DMS114 treated with DMSO at 0.1 percent for 48 hours (cell line): ENCODE results near the gene LAT.
"Not testable (repeated sequence)": the region's sequence is repeated elsewhere in the genome, so short reads cannot be mapped to it uniquely, and the experiment has no call there.

Source experiments
- DNase-seq: peaks from one replicate; lab custom pipeline; 2025; ENCODE audit not compliant: unreplicated experiment; lab: John Stamatoyannopoulos, UW

The LAT gene

GRCh38 chr16:28984619-28985135, at the start of gene LAT:
Gene LAT, plus strand, starts transcription at chr16:28985052. Its CDS starts 366 bp downstream, at chr16:28985418.
- DNase-seq: no peak

GRCh38 chr16:28935346-28935745, 49.5 kb upstream of the LAT start:
- DNase-seq: no peak

GRCh38 chr16:28935924-28936783, 48.7 kb upstream of the LAT start:
- DNase-seq: no peak

GRCh38 chr16:28936784-28937155, 48.1 kb upstream of the LAT start:
- no peak for DNase-seq

GRCh38 chr16:28937222-28937876, 47.5 kb upstream of the LAT start:
- DNase-seq: no peak

- DNase-seq: no peak
Measured at GRCh38 chr16:28938721-28939120, 46.1 kb upstream of the LAT start.

- not testable (repeated sequence) for DNase-seq
Measured at GRCh38 chr16:28939825-28940224, 45.0 kb upstream of the LAT start.

- no peak for DNase-seq
Measured at GRCh38 chr16:28943281-28943680, 41.6 kb upstream of the LAT start.

- no peak for DNase-seq
Measured at GRCh38 chr16:28946681-28947080, 38.2 kb upstream of the LAT start.

GRCh38 chr16:28950648-28951409, 34.0 kb upstream of the LAT start, which contains the start of gene NFATC2IP:
Gene NFATC2IP, plus strand, starts transcription at chr16:28950937. Its CDS starts 75 bp downstream, at chr16:28951012.
- peak; percentile 99 for DNase-seq

- DNase-seq: no peak
Measured at GRCh38 chr16:28951410-28951943, 33.4 kb upstream of the LAT start.

GRCh38 chr16:28958216-28958615, 26.6 kb upstream of the LAT start:
- no peak for DNase-seq

- no peak for DNase-seq
Measured at GRCh38 chr16:28958836-28959235, 26.0 kb upstream of the LAT start.

GRCh38 chr16:28964072-28964471, 20.8 kb upstream of the LAT start:
- no peak for DNase-seq

- no peak for DNase-seq
Measured at GRCh38 chr16:28964496-28964895, 20.4 kb upstream of the LAT start.

- no peak for DNase-seq
Measured at GRCh38 chr16:28967156-28967555, 17.7 kb upstream of the LAT start.

GRCh38 chr16:28969696-28970095, 15.2 kb upstream of the LAT start:
- not testable (repeated sequence) for DNase-seq

- DNase-seq: peak; percentile 26
Measured at GRCh38 chr16:28974007-28974436, 10.8 kb upstream of the LAT start.

- DNase-seq: peak; percentile 87
Measured at GRCh38 chr16:28974437-28975157, 10.3 kb upstream of the LAT start, which contains the start of gene SPNS1. Gene SPNS1, plus strand, starts transcription at chr16:28974778. Its CDS starts 374 bp downstream, at chr16:28975152.

GRCh38 chr16:28975158-28975599, 9.7 kb upstream of the LAT start:
- DNase-seq: no peak
